Measurements from ENCODE around the gene ANKS6. TPM values are rescaled to one million over a fixed set of nuclear protein-coding genes. Genes with fewer than 3 reads are reported as not detected.

Gene ANKS6
- total and polyA plus RNA-seq, 4 donors: 16.7 to 35.5 (median 25.0) TPM

DNA sequence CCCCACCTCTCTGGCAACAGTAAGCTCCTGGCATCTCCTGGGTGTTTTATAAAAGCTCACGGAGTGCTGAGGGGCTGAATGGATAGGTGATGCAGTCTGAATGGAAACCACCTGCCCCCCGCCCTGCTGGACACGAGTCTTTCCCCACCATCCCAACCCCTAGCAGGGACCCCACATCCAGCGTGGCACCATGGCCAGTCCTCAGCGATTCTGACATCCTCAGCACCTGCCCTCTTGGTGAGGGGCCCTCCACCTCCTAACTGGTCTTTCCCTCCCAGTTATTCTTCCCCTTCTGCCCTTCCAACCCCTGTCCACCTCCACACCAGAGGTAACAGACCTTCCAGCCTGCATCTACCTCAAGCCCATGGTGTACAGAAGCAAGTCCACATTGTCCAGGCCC lies 48.9 kb downstream of the ANKS6 start:
- no peak overlapping the region for H3K27ac ChIP-seq (ENCODE audit: low read depth in 1 of 2, low read length in 1 of 2)
- peaks cover 0 to 36% (median 21%) of the 10 kb centered on the region in 4 donors for H3K36me3 ChIP-seq (ENCODE audit: control insufficient read depth in 4 of 4, insufficient read depth in 4 of 4, low read length in 4 of 4)
- TF ChIP-seq, protein P1, sequence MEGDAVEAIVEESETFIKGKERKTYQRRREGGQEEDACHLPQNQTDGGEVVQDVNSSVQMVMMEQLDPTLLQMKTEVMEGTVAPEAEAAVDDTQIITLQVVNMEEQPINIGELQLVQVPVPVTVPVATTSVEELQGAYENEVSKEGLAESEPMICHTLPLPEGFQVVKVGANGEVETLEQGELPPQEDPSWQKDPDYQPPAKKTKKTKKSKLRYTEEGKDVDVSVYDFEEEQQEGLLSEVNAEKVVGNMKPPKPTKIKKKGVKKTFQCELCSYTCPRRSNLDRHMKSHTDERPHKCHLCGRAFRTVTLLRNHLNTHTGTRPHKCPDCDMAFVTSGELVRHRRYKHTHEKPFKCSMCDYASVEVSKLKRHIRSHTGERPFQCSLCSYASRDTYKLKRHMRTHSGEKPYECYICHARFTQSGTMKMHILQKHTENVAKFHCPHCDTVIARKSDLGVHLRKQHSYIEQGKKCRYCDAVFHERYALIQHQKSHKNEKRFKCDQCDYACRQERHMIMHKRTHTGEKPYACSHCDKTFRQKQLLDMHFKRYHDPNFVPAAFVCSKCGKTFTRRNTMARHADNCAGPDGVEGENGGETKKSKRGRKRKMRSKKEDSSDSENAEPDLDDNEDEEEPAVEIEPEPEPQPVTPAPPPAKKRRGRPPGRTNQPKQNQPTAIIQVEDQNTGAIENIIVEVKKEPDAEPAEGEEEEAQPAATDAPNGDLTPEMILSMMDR (IDR thresholded peaks at IDR 0.05; ENCODE audit: control extremely low read depth, extremely low read depth): no peak
- DNase-seq: no peak
- H3K9ac ChIP-seq (ENCODE audit: insufficient read depth in 1 of 2, low read length in 2 of 2): no peak overlapping the region
- 94 to 97% methylated on average over 5 of the region's 5 CpGs for WGBS, 2 donors
- H3K4me1 ChIP-seq (ENCODE audit: control insufficient read depth in 5 of 5, insufficient read depth in 5 of 5, low read length in 5 of 5): no peaks in the 10 kb centered on the region
- H3K27me3 ChIP-seq (ENCODE audit: control insufficient read depth in 3 of 3, insufficient read depth in 3 of 3, low read length in 2 of 3): no peaks in the 10 kb centered on the region
- no peaks in the 10 kb centered on the region for H3K9me3 ChIP-seq (ENCODE audit: control insufficient read depth in 4 of 4, insufficient read depth in 3 of 4, low read length in 3 of 4)
- ATAC-seq (ENCODE audit: insufficient read depth, low FRiP score): no peak
- H3K4me3 ChIP-seq: no peak overlapping the region

DNA sequence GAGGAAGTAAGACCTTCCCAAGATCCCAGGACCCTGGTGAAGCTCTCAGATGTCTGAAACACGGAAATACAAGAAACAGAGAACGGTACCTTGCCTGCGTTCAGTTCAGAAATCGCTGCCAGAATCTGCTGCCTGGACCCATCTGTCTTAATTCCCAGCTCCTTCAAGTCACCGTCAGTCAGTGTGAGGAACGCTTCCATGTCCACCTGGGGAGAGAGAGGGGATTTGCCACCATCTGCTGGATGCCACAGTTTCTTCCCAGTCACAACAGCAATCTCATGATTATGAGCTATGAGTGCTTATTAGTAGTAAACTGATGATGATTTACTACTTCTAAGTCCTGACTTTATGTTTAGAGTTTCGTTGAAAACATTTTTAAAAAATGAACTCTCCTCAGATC lies 50.9 kb downstream of the ANKS6 start:
- ATAC-seq (ENCODE audit: insufficient read depth, low FRiP score): no peak
- H3K36me3 ChIP-seq (ENCODE audit: control insufficient read depth in 4 of 4, insufficient read depth in 4 of 4, low read length in 4 of 4): peaks cover 0 to 28% (median 16%) of the 10 kb centered on the region in 4 donors
- no peak overlapping the region for H3K4me3 ChIP-seq
- no peak for DNase-seq
- H3K27me3 ChIP-seq (ENCODE audit: control insufficient read depth in 3 of 3, insufficient read depth in 3 of 3, low read length in 2 of 3): no peaks in the 10 kb centered on the region
- H3K27ac ChIP-seq (ENCODE audit: low read depth in 1 of 2, low read length in 1 of 2): no peak overlapping the region
- no peaks in the 10 kb centered on the region for H3K4me1 ChIP-seq (ENCODE audit: control insufficient read depth in 5 of 5, insufficient read depth in 5 of 5, low read length in 5 of 5)
- no peak overlapping the region for H3K9ac ChIP-seq (ENCODE audit: insufficient read depth in 1 of 2, low read length in 2 of 2)
- H3K9me3 ChIP-seq (ENCODE audit: control insufficient read depth in 4 of 4, insufficient read depth in 3 of 4, low read length in 3 of 4): no peaks in the 10 kb centered on the region
- TF ChIP-seq, protein P1 (IDR thresholded peaks at IDR 0.05; ENCODE audit: control extremely low read depth, extremely low read depth): no peak
- 92% methylated on average over 7 of the region's 7 CpGs for WGBS, 2 donors

DNA sequence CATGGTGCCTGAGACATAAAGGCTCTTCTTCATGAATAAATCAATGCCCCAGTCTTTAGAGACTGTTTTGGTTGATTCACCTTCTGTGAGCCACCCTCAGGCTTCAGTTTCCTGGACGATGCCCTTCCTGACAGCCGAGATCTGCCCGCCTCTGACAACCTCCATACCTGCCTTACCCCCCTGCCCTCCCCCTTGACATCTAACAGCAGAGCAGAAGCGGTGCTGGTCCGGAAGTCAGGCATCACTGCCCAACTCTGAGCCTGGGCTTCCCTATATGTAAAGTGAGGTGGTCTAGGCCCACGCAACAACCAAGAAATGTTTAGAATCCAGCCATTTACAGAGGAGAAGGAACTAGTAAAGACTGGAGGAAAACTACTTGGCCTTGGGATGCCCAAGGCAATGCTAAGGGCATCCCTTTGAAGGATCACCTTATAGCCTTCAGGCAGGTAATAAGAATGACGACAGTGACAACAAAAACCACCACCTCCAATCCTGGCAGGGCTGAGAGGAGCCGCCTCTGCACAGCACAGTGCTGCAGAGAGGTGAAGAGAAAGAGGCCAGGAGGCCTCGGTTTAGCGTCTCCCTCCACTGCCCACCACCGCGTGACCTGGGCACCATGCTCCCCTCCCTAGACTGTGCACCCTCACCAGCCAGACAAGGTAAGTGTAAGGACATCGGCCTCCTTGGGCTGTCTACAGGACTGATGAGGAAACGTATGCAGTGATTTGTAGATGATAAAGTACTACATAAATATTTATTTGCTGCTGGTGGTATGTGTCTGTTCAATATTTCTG lies 52.3 kb downstream of the ANKS6 start:
- Histone ChIP-seq H3K36me3 (ENCODE audit: control insufficient read depth in 4 of 4, insufficient read depth in 4 of 4, low read length in 4 of 4) (peaks cover 0 to 28% (median 11%) of the 10 kb centered on the region in 4 donors), H3K9ac (ENCODE audit: insufficient read depth in 1 of 2, low read length in 2 of 2) (no peak overlapping the region), H3K4me1 (ENCODE audit: control insufficient read depth in 5 of 5, insufficient read depth in 5 of 5, low read length in 5 of 5) (no peaks in the 10 kb centered on the region), H3K9me3 (ENCODE audit: control insufficient read depth in 4 of 4, insufficient read depth in 3 of 4, low read length in 3 of 4) (no peaks in the 10 kb centered on the region), H3K27ac (ENCODE audit: low read depth in 1 of 2, low read length in 1 of 2) (no peak overlapping the region), H3K27me3 (ENCODE audit: control insufficient read depth in 3 of 3, insufficient read depth in 3 of 3, low read length in 2 of 3) (no peaks in the 10 kb centered on the region), H3K4me3 (no peak overlapping the region)
- WGBS, 2 donors: 96 to 97% methylated on average over 14 of the region's 14 CpGs
- ATAC-seq (ENCODE audit: insufficient read depth, low FRiP score) (no peak), DNase-seq (no peak)
- TF ChIP-seq, protein P1 (IDR thresholded peaks at IDR 0.05; ENCODE audit: control extremely low read depth, extremely low read depth): no peak

Measured in lung (tissue), 12 donors.